K562 (cell line): Measurements from ENCODE around the gene TMEM222. TPM values are rescaled to one million over a fixed set of nuclear protein-coding genes. Genes with fewer than 3 reads are reported as not detected.
A peak's percentile ranks its signal among the peaks of the same experiment; 100 is the strongest.

ENCODE experiments used
- CHD2 ChIP-seq: IDR thresholded peaks from 2 replicates; pipeline ENCODE4 v1.6.1; 2011; ENCODE audit warnings: low read depth, low read length
- CREBBP ChIP-seq: IDR thresholded peaks from one replicate; pipeline ENCODE4 v1.6.1; 2012; ENCODE audit warnings: low read depth, mild to moderate bottlenecking, control low read depth, inconsistent platforms, low read length
- ETV6 ChIP-seq, 3 experiments: fragments of 150-350 bp in 1 of 3; sonication (generic) in 1 of 3; formaldehyde crosslinking in 1 of 3; IDR thresholded peaks; 2 replicates each; pipeline versions ENCODE4 v1.6.1 to v1.8.0; 2014 to 2022; ENCODE audit warnings: borderline replicate concordance in 2 of 3, low read depth in 2 of 3, antibody characterized with exemption in 1 of 3, low read length in 1 of 3, mild to moderate bottlenecking in 1 of 3, missing genetic modification reagents in 1 of 3
- LARP7 ChIP-seq: fragments of 450-650 bp; IDR thresholded peaks from 2 replicates; pipeline ENCODE4 v1.6.1; 2016
- MED1 ChIP-seq: sonication (generic); formaldehyde crosslinking; IDR thresholded peaks from 2 replicates; pipeline ENCODE4 v1.8.1; 2023; ENCODE audit warnings: missing genetic modification reagents, borderline replicate concordance
- PRDM10 ChIP-seq: fragments of 450-650 bp; IDR thresholded peaks from 2 replicates; pipeline ENCODE4 v1.6.1; 2018; ENCODE audit not compliant: partially characterized antibody
- RBBP5 ChIP-seq: fragments of 200-600 bp; sonication (generic); IDR thresholded peaks from 2 replicates; pipeline ENCODE4 v1.6.1; 2012; ENCODE audit warnings: borderline replicate concordance, mild to moderate bottlenecking, low read length, control low read depth, inconsistent platforms; ENCODE audit not compliant: insufficient read depth, poor library complexity, severe bottlenecking
- SAFB2 ChIP-seq: fragments of 200-400 bp; formaldehyde crosslinking; IDR thresholded peaks from 2 replicates; pipeline ENCODE4 v1.6.1; 2018; ENCODE audit warnings: borderline replicate concordance, low read length, low read depth, moderate library complexity; ENCODE audit not compliant: severe bottlenecking
- ZBTB1 ChIP-seq: sonication (generic); formaldehyde crosslinking; IDR thresholded peaks from 2 replicates; pipeline ENCODE4 v1.8.1; 2023; ENCODE audit warnings: missing genetic modification reagents, low read depth, mild to moderate bottlenecking, borderline replicate concordance
- ZFP30 ChIP-seq: fragments of 250-450 bp; sonication (Bioruptor Pico); IDR thresholded peaks from 2 replicates; pipeline ENCODE4 v1.8.0; 2022; ENCODE audit warnings: moderate library complexity, mild to moderate bottlenecking, inconsistent platforms, borderline replicate concordance
- ZFX ChIP-seq: sonication (generic); formaldehyde crosslinking; IDR thresholded peaks from 2 replicates; pipeline ENCODE4 v1.8.0; 2022; ENCODE audit warnings: mild to moderate bottlenecking, missing genetic modification reagents, moderate library complexity
- ZNF316 ChIP-seq: fragments of 450-650 bp; IDR thresholded peaks from 2 replicates; pipeline ENCODE4 v1.6.1; 2016
- ZNF407 ChIP-seq: fragments of 450-650 bp; IDR thresholded peaks from 2 replicates; pipeline ENCODE4 v1.6.1; 2016; ENCODE audit warnings: low read depth
- polyA plus RNA-seq, 8 experiments: library from polyadenylated mRNA; depleted of rRNA in 4 of 8; stranded (reverse) in 5 of 8; unstranded in 3 of 8; fragments of >200 nt; fragmentation: Nextera tagmentation in 2 of 8; fragmentation: Illumina TruSeq in 1 of 8; extraction: Ambion mirVana in 2 of 8; extraction: Trizol in 1 of 8; gene quantifications; 2 replicates each; pipeline versions ENCODE4 v1.2.1 to v1.2.3, GENCODE V29; 2011 to 2014; ENCODE audit warnings: inconsistent platforms in 1 of 8, missing spikeins in 1 of 8
- total RNA-seq, 7 experiments: library from RNA; depleted of rRNA in 6 of 7; stranded (reverse); fragments of >200 nt in 6 of 7; fragmentation: Illumina TruSeq in 2 of 7; extraction: Trizol in 2 of 7; gene quantifications; 2 replicates each; pipeline versions ENCODE4 v1.2.1 to v1.2.3, GENCODE V29; 2011 to 2021; ENCODE audit warnings: low replicate concordance in 1 of 7

TMEM222 gene
- total and polyA plus RNA-seq, 9 of the 15 experiments (the other 6 are each of a cell fraction or from before 2014, with no cell fraction given), result 6.9 to 48.0 (median 32.8) TPM

GRCh38 chr1:27342778-27343638, 21.0 kb downstream of the TMEM222 start (continued):
- TF ChIP-seq MED1, result no peak
- no peak for TF ChIP-seq ZNF407
- no peak for TF ChIP-seq ETV6 (IDR thresholded peaks at IDR 0.05; ENCODE audit: borderline replicate concordance in 1 of 2, low read depth in 2 of 2, low read length in 1 of 2)
- TF ChIP-seq ETV6 (CRISPR knock-in tag; IDR thresholded peaks at IDR 0.05; ENCODE audit: borderline replicate concordance), result no peak
- TF ChIP-seq ZBTB1, result peak; percentile 74; the same call in 1 of the 2 replicates
- no peak for TF ChIP-seq CHD2
- TF ChIP-seq LARP7, result no peak
- TF ChIP-seq ZFP30 (CRISPR knock-in tag), result no peak
- peak; percentile 90 for TF ChIP-seq ZFX (CRISPR knock-in tag)
- TF ChIP-seq SAFB2, result no peak
- TF ChIP-seq CREBBP, result no peak
- TF ChIP-seq RBBP5, result no peak
- peak; percentile 61 for TF ChIP-seq PRDM10
- no peak for TF ChIP-seq ZNF316
